ENCODE results near the gene CEP55. TPM values are rescaled to one million over a fixed set of nuclear protein-coding genes. Genes with fewer than 3 reads are reported as not detected.

The CEP55 gene
- total RNA-seq, 1 donor = 36.9 TPM

GRCh38 chr10:93488956-93489528, 7.4 kb upstream of the CEP55 start:
- no peak overlapping the region for H3K4me3 ChIP-seq (ENCODE audit: low read depth, low read length)
- no peak for DNase-seq (ENCODE audit: low read depth)
- TF ChIP-seq CTCF (IDR thresholded peaks at IDR 0.05; ENCODE audit: insufficient read depth, low read length) = no peak

GRCh38 chr10:93491602-93492121, 4.8 kb upstream of the CEP55 start:
- no peak for DNase-seq (ENCODE audit: low read depth)
- H3K4me3 ChIP-seq (ENCODE audit: low read depth, low read length) = no peak overlapping the region
- no peak for TF ChIP-seq CTCF (IDR thresholded peaks at IDR 0.05; ENCODE audit: insufficient read depth, low read length)

- H3K4me3 ChIP-seq (ENCODE audit: low read depth, low read length) = no peak overlapping the region
- no peak for TF ChIP-seq CTCF (IDR thresholded peaks at IDR 0.05; ENCODE audit: insufficient read depth, low read length)
- DNase-seq (ENCODE audit: low read depth) = no peak
Observed at GRCh38 chr10:93493162-93493561, 3.2 kb upstream of the CEP55 start.

GRCh38 chr10:93494494-93494893, 1.9 kb upstream of the CEP55 start:
- DNase-seq (ENCODE audit: low read depth) = no peak
- H3K4me3 ChIP-seq (ENCODE audit: low read depth, low read length) = no peak overlapping the region
- no peak for TF ChIP-seq CTCF (IDR thresholded peaks at IDR 0.05; ENCODE audit: insufficient read depth, low read length)

GRCh38 chr10:93495654-93496321, 624 bp upstream of the CEP55 start:
- TF ChIP-seq CTCF (IDR thresholded peaks at IDR 0.05; ENCODE audit: insufficient read depth, low read length) = no peak
- DNase-seq (ENCODE audit: low read depth) = peak; percentile 55
- peak overlapping the region; percentile 80 for H3K4me3 ChIP-seq (ENCODE audit: low read depth, low read length)

- no peak for TF ChIP-seq CTCF (IDR thresholded peaks at IDR 0.05; ENCODE audit: insufficient read depth, low read length)
- no peak overlapping the region for H3K4me3 ChIP-seq (ENCODE audit: low read depth, low read length)
- DNase-seq (ENCODE audit: low read depth) = no peak
Observed at GRCh38 chr10:93498166-93498565, 1.8 kb downstream of the CEP55 start.
